Measurements from ENCODE around the gene CHMP1B.
"Not testable (repeated sequence)": the region's sequence is repeated elsewhere in the genome, so short reads cannot be mapped to it uniquely, and the experiment has no call there.

Gene CHMP1B

GRCh38 chr18:11866764-11867163 lies 15.6 kb downstream of the CHMP1B start:
- no peak for DNase-seq (ENCODE audit: low read depth in 3 of 3, low spot score in 1 of 3)

- DNase-seq (ENCODE audit: low read depth in 3 of 3, low spot score in 1 of 3): no peak
These were observed 17.0 kb downstream of the CHMP1B start for GRCh38 chr18:11868230-11868629.

DNA sequence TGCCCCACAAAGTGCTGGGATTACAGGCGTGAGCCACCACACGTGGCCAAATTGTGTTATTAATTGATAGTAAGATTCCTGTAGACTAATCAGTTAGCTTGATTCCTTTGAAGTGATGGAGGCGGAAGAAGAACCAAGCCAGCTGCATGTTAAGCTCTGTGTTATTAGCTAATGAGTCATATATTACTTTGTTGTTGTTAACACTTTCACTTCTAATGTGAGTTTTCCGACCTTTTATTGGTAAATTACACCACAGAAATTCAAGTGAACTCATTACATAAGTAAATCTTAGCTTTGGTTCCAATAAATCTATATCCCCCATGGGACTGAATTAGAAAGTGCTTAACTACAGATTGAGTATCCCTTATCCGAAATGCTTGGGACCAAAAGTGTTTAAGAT lies 20.3 kb downstream of the CHMP1B start:
- DNase-seq (ENCODE audit: low read depth in 3 of 3, low spot score in 1 of 3): no peak

- DNase-seq (ENCODE audit: low read depth in 3 of 3, low spot score in 1 of 3): no peak
These were observed 21.4 kb downstream of the CHMP1B start for GRCh38 chr18:11872479-11873136.

DNA sequence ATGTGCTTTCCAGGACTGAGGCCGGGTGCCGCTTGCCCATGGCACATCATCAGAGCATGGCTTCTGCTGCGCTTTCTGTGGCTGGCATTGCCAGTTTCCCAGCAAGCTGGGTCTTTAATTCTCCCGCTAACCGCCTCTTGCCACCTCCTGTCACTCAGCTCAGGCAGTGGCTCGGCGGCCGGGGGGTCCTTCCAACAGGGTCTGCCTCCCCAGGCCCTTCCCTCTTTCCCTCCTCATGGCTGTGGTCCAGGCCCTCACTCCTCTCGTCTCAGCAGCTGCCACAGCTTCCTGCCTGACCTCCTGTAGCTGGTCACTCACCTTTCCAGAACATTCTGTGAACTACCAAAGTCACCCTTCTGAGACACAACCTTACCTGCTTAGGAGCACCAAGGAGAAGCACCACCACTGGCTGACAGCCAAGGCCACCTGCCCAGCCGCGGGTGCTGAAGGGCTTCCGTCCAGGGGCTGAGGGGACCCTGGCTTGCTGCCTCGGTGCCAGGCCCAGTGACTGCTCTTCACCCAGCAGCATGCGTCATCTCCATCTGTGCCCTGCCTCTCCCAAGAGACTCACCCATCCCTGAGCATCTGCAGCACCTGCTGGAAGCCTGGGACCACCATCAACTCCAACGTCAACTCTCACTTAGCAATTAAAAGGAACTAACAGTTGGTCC lies 22.6 kb downstream of the CHMP1B start:
- no peak for DNase-seq (ENCODE audit: low read depth in 3 of 3, low spot score in 1 of 3)

DNA sequence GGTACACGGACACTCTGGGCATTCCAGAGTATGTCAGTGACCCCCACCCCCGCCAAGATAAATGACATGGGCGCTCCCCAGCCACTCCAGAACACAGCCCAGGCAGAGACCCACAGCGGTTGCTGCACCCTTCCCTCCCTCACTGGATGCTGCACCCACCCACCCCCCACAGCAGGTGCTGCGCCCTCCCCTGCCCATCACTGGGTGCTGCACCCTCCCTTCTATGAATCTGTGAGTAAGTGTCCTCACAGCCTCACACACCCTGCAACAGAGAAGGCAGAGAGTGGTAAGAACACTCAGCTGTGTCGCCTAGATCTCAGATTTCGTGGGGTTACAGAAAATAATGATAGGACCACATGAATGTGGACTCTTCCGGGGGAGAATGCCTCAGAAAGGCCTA lies 23.5 kb downstream of the CHMP1B start:
- no peak for DNase-seq (ENCODE audit: low read depth in 3 of 3, low spot score in 1 of 3)

DNA sequence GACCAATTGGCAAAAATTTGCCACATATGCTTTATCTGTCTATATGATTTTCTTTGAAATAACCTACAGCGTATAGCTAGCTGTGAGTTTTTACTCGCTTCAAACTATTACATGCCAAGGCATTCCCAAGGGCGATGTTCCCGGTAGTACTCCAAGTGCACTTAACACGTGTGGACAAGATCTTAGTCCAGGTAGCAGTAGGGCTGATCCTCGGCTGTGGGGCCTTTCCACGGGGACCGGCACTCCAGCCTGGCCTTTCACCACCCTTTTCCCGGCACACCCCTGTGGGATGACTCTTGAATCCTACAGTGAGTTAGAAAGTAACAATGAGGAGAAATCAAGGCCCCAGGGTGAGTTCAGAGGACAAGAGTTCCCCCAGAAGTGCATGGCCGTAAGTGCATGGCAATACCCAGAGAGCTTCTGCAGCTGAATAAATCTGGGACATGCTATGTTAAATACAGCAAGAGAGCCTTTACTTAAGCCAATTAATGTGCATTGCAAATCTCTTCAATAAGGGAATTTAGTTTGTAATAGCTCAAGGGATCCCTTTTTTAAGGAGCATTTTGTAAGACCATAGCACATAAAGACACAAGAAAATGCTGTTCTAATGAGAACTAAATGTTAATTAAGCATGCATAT lies 26.4 kb downstream of the CHMP1B start:
- DNase-seq (ENCODE audit: low read depth in 3 of 3, low spot score in 1 of 3): no peak

- no peak for DNase-seq (ENCODE audit: low read depth in 3 of 3, low spot score in 1 of 3)
These were observed 29.5 kb downstream of the CHMP1B start for GRCh38 chr18:11880586-11881304.

DNA sequence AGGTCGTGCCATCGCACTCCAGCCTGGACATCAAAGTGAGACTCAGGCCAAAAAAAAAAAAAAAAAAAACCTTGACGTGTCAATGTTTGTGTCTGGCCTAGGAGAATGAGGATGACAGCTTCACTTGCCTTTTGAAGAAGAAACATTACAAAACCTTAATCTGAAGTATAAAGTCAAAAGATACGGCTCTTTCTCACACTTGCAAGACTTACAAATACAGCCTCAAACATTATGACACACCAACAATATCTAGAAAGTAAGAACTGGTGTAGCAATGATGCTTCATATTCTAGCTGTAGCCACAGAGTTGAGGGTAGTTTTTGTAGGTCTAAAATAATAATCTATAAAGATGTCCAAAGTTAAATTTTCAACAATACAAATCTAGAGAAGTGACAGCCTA lies 31.4 kb downstream of the CHMP1B start:
- DNase-seq (ENCODE audit: low read depth in 3 of 3, low spot score in 1 of 3): no peak

DNA sequence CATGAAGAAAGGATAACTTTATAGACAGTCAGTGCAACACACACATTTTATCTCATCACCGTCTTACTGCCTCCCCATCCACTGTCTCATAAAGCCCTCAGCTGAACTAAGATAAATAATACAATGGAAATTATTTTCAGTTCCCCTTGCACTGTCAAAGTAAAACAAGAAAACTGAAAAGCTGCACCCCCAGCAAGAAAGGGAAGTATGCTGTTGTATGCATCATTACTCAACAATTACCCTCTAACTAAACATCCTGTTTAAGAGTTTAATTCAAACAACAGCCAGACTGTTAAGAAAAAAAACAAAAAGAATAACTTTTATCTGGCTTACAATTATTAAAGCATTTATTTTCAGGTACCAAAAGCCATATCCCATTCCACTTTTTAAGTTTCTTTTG lies 31.9 kb downstream of the CHMP1B start:
- no peak for DNase-seq (ENCODE audit: low read depth in 3 of 3, low spot score in 1 of 3)

- DNase-seq (ENCODE audit: low read depth in 3 of 3, low spot score in 1 of 3): no peak
These were observed 33.3 kb downstream of the CHMP1B start for GRCh38 chr18:11884396-11885030.

- DNase-seq (ENCODE audit: low read depth in 3 of 3, low spot score in 1 of 3): no peak
These were observed 34.2 kb downstream of the CHMP1B start for GRCh38 chr18:11885278-11885947.

DNA sequence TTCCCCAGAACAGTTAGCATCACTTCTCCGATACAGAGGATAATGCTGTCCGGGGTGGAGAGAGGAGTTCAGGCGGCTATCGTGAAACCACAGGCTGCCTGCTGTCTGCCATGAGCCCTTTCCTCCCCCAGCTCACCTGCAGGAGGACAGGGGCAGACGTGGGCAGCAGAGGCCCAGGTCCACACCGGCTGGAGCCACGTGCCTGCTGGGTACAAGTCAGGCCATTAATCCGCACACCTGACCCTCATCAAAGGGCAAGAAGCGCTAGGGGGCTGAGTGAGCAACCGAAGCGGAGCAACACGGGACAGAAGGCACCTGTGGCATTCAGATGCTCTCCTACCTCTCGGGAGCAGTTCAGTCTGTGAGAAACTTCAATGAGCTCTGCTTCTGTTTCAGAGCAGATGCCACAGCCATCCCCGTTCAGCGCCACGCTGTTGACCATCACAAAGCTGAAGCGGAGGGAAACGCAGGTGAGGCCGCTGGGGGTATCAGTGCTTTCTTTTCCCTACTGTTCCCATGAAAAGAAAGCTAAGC lies 35.4 kb downstream of the CHMP1B start:
- no peak for DNase-seq (ENCODE audit: low read depth in 3 of 3, low spot score in 1 of 3)

GRCh38 chr18:11887328-11888128 lies 36.3 kb downstream of the CHMP1B start:
- DNase-seq (ENCODE audit: low read depth in 3 of 3, low spot score in 1 of 3): no peak

- DNase-seq (ENCODE audit: low read depth in 3 of 3, low spot score in 1 of 3): no peak
These were observed 37.5 kb downstream of the CHMP1B start for GRCh38 chr18:11888726-11889125.

- DNase-seq (ENCODE audit: low read depth in 3 of 3, low spot score in 1 of 3): no peak
These were observed 38.1 kb downstream of the CHMP1B start for GRCh38 chr18:11889284-11889683.

DNA sequence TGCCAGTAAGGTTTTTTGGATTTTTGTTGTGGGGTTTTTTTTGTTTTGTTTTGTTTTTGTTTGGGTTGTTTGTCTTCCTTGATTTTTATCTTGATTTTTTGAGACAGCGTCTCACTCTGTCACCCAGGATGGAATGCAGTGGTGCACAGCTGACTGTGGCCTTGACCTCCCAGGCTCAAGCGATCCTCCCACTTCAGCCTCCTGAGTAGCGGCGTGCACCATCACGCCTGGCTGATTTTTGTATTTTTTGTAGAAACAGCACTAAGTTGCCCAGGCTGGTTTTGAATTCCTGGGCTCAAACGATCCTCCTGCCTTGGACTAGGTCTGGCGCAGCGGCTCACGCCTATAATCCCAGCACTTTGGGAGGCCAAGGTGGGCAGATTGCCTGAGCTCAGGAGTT lies 40.5 kb downstream of the CHMP1B start:
- DNase-seq (ENCODE audit: low read depth in 3 of 3, low spot score in 1 of 3): no peak

DNA sequence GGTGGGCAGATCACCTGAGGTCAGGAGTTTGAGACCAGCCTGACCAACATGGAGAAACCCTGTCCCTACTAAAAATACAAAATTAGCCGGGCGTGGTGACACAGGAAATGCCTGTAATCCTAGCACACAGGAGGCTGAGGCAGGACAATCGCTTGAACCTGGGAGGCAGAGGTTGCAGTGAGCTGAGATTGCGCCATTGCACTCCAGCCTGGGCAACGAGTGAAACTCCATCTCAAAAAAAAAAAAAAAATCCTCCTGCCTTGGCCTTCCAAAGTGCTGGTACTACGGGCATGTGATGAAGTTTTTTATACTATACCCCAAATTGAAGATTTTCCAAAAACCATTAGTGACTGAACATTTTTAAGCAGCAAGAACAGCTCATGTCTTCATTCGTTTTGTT lies 41.2 kb downstream of the CHMP1B start:
- DNase-seq (ENCODE audit: low read depth in 3 of 3, low spot score in 1 of 3): not testable (repeated sequence)

DNA sequence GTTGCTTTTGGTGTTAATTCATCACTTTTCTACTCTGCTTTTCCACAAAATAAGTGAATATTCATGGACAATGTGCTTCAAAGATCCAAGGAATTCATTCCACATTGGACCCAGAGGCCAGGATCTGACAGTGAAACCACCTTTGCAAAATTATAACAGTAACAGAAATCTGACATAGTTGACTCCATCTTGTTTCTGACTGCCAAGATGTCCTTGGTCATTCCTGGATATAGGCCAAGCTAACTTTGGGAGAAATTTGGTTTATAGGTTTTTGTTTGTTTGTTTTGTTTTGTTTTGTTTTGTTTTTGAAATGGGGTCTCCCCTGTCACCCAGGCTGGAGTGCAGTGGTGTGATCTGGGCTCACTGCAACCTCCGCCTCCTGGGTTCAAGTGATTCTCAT lies 46.6 kb downstream of the CHMP1B start:
- DNase-seq (ENCODE audit: low read depth in 3 of 3, low spot score in 1 of 3): no peak

GRCh38 chr18:11899063-11899462 lies 47.9 kb downstream of the CHMP1B start:
- DNase-seq (ENCODE audit: low read depth in 3 of 3, low spot score in 1 of 3): no peak
